Measurements from ENCODE around the gene GALR2. TPM values are rescaled to one million over a fixed set of nuclear protein-coding genes. Genes with fewer than 3 reads are reported as not detected.
A peak's percentile ranks its signal among the peaks of the same experiment; 100 is the strongest.

The GALR2 gene
- total and polyA plus RNA-seq, 9 of the 15 experiments (the other 6 are each of a cell fraction or from before 2014, with no cell fraction given), result 0.34 TPM; not detected in 8

GRCh38 chr17:76103274-76104139 is 28.9 kb downstream of the GALR2 start, which contains the start of gene EXOC7 (continued):
- TF ChIP-seq, protein P1, sequence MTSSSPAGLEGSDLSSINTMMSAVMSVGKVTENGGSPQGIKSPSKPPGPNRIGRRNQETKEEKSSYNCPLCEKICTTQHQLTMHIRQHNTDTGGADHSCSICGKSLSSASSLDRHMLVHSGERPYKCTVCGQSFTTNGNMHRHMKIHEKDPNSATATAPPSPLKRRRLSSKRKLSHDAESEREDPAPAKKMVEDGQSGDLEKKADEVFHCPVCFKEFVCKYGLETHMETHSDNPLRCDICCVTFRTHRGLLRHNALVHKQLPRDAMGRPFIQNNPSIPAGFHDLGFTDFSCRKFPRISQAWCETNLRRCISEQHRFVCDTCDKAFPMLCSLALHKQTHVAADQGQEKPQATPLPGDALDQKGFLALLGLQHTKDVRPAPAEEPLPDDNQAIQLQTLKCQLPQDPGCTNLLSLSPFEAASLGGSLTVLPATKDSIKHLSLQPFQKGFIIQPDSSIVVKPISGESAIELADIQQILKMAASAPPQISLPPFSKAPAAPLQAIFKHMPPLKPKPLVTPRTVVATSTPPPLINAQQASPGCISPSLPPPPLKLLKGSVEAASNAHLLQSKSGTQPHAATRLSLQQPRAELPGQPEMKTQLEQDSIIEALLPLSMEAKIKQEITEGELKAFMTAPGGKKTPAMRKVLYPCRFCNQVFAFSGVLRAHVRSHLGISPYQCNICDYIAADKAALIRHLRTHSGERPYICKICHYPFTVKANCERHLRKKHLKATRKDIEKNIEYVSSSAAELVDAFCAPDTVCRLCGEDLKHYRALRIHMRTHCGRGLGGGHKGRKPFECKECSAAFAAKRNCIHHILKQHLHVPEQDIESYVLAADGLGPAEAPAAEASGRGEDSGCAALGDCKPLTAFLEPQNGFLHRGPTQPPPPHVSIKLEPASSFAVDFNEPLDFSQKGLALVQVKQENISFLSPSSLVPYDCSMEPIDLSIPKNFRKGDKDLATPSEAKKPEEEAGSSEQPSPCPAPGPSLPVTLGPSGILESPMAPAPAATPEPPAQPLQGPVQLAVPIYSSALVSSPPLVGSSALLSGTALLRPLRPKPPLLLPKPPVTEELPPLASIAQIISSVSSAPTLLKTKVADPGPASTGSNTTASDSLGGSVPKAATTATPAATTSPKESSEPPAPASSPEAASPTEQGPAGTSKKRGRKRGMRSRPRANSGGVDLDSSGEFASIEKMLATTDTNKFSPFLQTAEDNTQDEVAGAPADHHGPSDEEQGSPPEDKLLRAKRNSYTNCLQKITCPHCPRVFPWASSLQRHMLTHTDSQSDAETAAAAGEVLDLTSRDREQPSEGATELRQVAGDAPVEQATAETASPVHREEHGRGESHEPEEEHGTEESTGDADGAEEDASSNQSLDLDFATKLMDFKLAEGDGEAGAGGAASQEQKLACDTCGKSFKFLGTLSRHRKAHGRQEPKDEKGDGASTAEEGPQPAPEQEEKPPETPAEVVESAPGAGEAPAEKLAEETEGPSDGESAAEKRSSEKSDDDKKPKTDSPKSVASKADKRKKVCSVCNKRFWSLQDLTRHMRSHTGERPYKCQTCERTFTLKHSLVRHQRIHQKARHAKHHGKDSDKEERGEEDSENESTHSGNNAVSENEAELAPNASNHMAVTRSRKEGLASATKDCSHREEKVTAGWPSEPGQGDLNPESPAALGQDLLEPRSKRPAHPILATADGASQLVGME (CRISPR knock-in tag; IDR thresholded peaks at IDR 0.05), result no peak
- TF ChIP-seq RBM34 (IDR thresholded peaks at IDR 0.05; ENCODE audit: borderline replicate concordance, insufficient read depth, low read length) (no peak), SIRT6 (IDR thresholded peaks at IDR 0.05; ENCODE audit: low read depth, low read length) (no peak), ZFPM2 (CRISPR knock-in tag; IDR thresholded peaks at IDR 0.05) (no peak), ELK1 (CRISPR knock-in tag; IDR thresholded peaks at IDR 0.05) (no peak), PRMT5 (CRISPR knock-in tag; IDR thresholded peaks at IDR 0.05) (no peak), ARID2 (IDR thresholded peaks at IDR 0.05) (no peak), TCF7L2 (IDR thresholded peaks at IDR 0.05; ENCODE audit: low read depth, low read length) (no peak), POLR2AphosphoS5 (IDR thresholded peaks at IDR 0.05; ENCODE audit: control insufficient read depth, insufficient read depth, low read depth, low read length) (peak; percentile 67), MEF2D (tag; conservative IDR thresholded peaks at IDR 0.05; ENCODE audit: low read depth) (no peak), STAT5A (IDR thresholded peaks at IDR 0.05; ENCODE audit: borderline replicate concordance, low read length) (no peak), HMG20B (CRISPR knock-in tag; IDR thresholded peaks at IDR 0.05) (no peak), SNIP1 (IDR thresholded peaks at IDR 0.05; ENCODE audit: low read depth) (no peak)
- TF ChIP-seq, protein P2, sequence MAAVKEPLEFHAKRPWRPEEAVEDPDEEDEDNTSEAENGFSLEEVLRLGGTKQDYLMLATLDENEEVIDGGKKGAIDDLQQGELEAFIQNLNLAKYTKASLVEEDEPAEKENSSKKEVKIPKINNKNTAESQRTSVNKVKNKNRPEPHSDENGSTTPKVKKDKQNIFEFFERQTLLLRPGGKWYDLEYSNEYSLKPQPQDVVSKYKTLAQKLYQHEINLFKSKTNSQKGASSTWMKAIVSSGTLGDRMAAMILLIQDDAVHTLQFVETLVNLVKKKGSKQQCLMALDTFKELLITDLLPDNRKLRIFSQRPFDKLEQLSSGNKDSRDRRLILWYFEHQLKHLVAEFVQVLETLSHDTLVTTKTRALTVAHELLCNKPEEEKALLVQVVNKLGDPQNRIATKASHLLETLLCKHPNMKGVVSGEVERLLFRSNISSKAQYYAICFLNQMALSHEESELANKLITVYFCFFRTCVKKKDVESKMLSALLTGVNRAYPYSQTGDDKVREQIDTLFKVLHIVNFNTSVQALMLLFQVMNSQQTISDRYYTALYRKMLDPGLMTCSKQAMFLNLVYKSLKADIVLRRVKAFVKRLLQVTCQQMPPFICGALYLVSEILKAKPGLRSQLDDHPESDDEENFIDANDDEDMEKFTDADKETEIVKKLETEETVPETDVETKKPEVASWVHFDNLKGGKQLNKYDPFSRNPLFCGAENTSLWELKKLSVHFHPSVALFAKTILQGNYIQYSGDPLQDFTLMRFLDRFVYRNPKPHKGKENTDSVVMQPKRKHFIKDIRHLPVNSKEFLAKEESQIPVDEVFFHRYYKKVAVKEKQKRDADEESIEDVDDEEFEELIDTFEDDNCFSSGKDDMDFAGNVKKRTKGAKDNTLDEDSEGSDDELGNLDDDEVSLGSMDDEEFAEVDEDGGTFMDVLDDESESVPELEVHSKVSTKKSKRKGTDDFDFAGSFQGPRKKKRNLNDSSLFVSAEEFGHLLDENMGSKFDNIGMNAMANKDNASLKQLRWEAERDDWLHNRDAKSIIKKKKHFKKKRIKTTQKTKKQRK (IDR thresholded peaks at IDR 0.05; ENCODE audit: borderline replicate concordance, low read depth, low read length), result no peak
- TF ChIP-seq, protein P3, sequence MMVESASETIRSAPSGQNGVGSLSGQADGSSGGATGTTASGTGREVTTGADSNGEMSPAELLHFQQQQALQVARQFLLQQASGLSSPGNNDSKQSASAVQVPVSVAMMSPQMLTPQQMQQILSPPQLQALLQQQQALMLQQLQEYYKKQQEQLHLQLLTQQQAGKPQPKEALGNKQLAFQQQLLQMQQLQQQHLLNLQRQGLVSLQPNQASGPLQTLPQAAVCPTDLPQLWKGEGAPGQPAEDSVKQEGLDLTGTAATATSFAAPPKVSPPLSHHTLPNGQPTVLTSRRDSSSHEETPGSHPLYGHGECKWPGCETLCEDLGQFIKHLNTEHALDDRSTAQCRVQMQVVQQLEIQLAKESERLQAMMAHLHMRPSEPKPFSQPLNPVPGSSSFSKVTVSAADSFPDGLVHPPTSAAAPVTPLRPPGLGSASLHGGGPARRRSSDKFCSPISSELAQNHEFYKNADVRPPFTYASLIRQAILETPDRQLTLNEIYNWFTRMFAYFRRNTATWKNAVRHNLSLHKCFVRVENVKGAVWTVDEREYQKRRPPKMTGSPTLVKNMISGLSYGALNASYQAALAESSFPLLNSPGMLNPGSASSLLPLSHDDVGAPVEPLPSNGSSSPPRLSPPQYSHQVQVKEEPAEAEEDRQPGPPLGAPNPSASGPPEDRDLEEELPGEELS (CRISPR knock-in tag; IDR thresholded peaks at IDR 0.05; ENCODE audit: borderline replicate concordance), result no peak

All from K562 (cell line).